Activated T-helper 1 cell treated with Interleukin-2 at 50 U/mL for 16 hours (primary cell): Measurements from ENCODE around the gene ELF3.
A peak's percentile ranks its signal among the peaks of the same experiment; 100 is the strongest.
"Not testable (repeated sequence)": the region's sequence is repeated elsewhere in the genome, so short reads cannot be mapped to it uniquely, and the experiment has no call there.

Experiments used
- DNase-seq: peaks from one replicate; pipeline ENCODE4 v3.0.0-alpha.2; 2020; ENCODE audit warnings: low read depth

Gene ELF3

GRCh38 chr1:202010180-202011015, at the start of gene ELF3:
Gene ELF3, plus strand, starts transcription at chr1:202010587. Its CDS starts 550 bp downstream, at chr1:202011137.
- DNase-seq: no peak

DNA sequence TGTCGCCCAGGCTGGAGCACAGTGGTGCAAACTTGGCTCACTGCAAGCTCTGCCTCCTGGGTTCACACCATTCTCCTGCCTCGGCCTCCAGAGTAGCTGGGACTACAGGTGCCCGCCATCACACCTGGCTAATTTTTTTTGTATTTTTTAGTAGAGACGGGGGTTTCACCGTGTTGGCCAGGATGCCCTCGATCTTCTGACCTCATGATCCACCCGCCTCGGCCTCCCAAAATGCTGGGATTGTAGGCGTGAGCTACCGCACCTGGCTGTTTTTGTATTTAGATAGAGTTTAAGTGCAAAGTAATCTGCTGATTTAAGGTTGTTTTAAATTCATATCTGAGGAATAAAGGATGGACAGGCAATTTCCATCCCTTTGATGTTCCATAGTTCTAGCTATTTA, 48.0 kb upstream of the ELF3 start:
- not testable (repeated sequence) for DNase-seq

DNA sequence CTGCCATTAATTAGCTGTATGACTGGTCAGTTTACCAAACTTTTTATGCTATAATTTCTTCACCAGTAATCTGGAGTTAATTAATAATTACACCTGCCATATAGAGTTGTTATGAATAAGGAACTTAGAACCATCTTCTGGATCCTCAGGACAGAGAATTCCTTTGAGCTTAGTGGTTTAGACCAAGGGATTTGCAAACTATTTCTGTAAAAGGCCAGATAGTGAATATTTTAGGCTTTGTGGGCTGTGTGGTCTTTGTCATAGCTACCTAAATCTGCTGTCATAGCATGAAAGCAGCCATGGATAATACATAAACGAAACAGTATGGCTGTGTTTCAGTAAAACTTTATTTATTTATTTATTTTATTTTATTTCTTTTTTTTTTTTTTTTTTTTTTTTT, 46.1 kb upstream of the ELF3 start:
- DNase-seq: no peak

GRCh38 chr1:201966171-201966570, 44.2 kb upstream of the ELF3 start:
- DNase-seq: no peak

- DNase-seq: no peak
Measured at GRCh38 chr1:201968202-201968925, 42.0 kb upstream of the ELF3 start.

GRCh38 chr1:201970334-201971159, 39.8 kb upstream of the ELF3 start:
- no peak for DNase-seq

GRCh38 chr1:201982082-201982622, 28.2 kb upstream of the ELF3 start:
- peak; percentile 63 for DNase-seq

- DNase-seq: peak; percentile 43
Measured at GRCh38 chr1:201982623-201983379, 27.6 kb upstream of the ELF3 start, which contains the start of gene RNPEP. Gene RNPEP, plus strand, starts transcription at chr1:201982648. Its CDS starts 19 bp downstream, at chr1:201982667.

DNA sequence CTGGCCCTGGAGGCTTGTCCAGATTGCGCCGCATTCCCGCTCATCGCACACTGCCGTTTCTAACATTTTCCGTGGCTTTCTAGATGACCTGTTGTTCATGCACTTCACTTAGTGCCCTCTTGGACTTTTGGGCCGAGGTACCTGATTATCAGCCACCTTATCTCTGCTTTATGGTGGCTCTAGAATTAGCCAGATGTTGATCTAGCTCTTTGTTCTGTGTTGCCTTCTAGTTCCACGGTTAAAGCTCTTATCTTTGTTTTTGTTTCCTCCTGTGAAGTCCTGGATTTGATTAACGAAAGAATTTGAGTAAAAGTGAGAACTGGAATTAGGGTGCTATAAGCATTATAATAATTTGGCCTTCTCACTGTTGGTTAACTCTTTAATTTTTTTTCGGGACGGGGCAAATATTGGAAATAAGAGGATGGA, 27.0 kb upstream of the ELF3 start:
- DNase-seq: no peak

DNA sequence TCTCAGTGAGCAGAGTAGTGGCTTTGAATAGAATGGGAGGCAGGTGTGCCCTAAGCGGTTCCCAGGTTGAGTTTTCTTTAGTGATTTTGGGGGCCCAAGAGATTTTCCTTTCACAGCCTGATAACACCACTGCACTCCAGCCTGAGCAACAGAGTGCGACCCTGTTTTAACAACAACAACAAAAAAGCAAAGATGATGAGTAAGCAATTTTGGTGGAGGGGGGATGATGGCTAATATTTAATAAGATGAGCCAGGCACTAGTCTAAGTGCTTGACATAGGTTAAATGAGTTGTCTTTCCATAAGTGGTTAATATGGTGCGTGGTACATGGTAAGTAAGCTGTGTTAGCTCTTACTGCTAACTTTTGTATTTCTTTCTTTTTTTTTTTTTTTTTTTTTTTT, 25.9 kb upstream of the ELF3 start:
- DNase-seq: no peak

- no peak for DNase-seq
Measured at GRCh38 chr1:201985355-201985754, 25.0 kb upstream of the ELF3 start.

DNA sequence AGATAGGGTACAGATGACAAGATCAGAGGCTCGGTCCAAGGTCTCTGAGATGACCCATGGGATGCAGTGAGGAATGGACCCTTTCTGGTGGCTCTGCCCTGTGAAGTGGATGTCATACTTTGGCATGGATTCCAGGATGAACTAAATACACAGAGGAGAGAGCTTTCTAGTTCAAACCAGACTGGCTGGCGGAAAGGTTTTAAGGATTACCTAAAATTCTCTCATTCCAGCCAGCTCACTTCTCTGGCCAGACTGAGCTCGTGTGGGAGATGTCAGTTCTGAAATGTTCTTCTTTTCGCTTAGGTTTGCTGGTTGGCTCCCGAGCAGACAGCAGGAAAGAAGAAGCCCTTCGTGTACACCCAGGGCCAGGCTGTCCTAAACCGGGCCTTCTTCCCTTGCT, 21.8 kb upstream of the ELF3 start:
- DNase-seq: no peak

DNA sequence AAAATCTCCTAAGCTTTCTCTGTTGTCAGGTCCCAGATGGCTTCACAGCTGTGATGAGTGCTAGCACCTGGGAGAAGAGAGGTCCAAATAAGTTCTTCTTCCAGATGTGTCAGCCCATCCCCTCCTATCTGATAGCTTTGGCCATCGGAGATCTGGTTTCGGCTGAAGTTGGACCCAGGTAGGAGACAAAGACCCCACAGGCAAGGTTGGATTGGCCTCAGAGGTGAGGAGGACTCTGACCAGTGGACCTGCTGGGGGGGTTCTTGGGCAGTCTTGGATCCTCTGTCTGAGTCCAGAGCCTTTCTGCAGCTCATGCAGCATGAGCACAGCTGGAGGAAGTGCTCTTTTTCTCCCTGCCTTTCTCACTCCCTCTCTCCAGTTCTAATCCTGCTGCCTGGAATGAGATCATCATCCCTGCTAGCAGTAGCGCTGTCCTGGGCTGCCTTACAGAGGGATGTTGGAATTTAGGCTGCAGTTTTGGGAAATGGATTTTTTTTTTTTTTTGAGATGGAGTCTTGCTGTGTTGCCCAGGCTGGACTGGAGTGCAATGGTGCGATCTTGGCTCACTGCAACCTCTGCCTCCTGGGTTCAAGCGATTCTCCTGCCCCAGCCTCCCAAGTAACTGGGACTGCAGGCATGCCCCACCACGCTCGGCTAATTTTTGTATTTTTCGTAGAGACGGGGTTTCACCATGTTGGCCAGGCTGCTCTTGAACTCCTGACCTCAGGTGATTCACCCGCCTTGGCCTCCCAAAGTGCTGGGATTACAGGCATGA, 20.8 kb upstream of the ELF3 start:
- DNase-seq: no peak

- DNase-seq: no peak
Measured at GRCh38 chr1:201990427-201990826, 20.0 kb upstream of the ELF3 start.

DNA sequence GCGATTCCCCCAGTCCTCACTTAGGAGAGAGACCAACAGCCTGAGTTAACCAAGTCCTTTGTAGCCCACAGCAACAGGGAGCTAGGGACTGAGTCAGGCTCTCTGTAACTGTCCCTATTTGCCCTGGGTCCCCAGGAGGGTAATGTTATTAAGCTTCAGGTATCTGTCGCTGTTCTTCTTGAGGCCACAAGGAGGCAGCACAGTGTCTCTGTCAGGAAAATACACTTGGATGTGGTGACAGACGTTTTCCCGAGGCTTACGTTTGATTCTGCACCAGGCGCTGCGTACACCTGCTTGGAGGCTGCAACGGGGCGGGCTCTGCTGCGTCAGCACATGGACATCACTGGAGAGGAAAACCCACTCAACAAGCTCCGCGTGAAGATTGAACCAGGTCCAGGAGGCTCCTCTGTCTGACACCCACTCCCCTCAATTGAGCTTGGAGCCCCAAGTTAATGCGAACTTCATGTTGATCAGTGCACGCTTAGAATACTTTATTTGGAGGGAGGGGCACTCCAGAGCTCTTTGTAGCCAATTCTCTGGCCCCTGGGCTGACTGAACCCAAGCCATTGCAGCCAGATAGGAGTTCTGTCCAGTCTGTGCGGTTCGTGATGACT, 10.7 kb upstream of the ELF3 start:
- no peak for DNase-seq

GRCh38 chr1:202002507-202002906, 7.9 kb upstream of the ELF3 start:
- no peak for DNase-seq

GRCh38 chr1:202004711-202005110, 5.7 kb upstream of the ELF3 start:
- DNase-seq: no peak

GRCh38 chr1:202005958-202006357, 4.4 kb upstream of the ELF3 start:
- DNase-seq: no peak

DNA sequence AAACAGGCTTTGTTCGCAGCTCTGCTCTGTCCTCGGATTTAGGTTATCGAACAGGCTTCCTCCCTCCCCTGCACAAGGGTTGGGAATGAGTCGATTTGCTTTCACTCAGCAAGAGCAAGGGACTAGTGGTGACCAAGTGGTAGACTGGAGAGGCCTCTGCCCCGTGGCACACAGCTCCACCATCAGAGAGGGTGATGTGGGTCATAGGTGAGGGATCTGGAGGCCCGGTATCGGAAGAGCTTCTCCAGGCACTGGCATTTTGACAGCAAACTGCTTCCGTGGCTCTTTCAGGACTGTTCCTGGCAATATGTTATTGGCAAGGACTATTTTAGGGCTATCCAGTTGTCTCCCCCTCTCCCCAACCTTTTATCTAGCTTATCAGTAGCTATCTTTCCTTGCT, 3.1 kb upstream of the ELF3 start:
- no peak for DNase-seq
